GM23338 (cell line): ENCODE results near the gene DAAM1.

Experiments used
- CREB1 ChIP-seq: fragments of 250-450 bp; sonication (Bioruptor Pico); IDR thresholded peaks from 2 replicates; pipeline ENCODE4 v1.5.0; 2020; ENCODE audit warnings: low read depth, mild to moderate bottlenecking, moderate library complexity
- CTCF ChIP-seq, 2 experiments: fragments of 200-600 bp in 1 of 2; sonication (generic) in 1 of 2; conservative IDR thresholded peaks; 2 replicates each; pipeline versions ENCODE4 v1.5.1 to v1.6.1; 2016 to 2017; ENCODE audit warnings: antibody characterized with exemption in 2 of 2, low read depth in 2 of 2, mild to moderate bottlenecking in 2 of 2, moderate library complexity in 1 of 2
- EZH2 ChIP-seq: fragments of 200-600 bp; sonication (generic); IDR thresholded peaks from one replicate; pipeline ENCODE4 v1.8.0; 2017; ENCODE audit warnings: antibody characterized with exemption, mild to moderate bottlenecking, low read depth; ENCODE audit not compliant: unreplicated experiment
- EZH2phosphoT487 ChIP-seq: fragments of 200-600 bp; sonication (generic); IDR thresholded peaks from one replicate; pipeline ENCODE4 v1.8.1; 2018; ENCODE audit warnings: antibody characterized with exemption; ENCODE audit not compliant: unreplicated experiment
- JUNB ChIP-seq: IDR thresholded peaks from one replicate; pipeline ENCODE4 v1.6.1; 2016; ENCODE audit warnings: antibody characterized with exemption; ENCODE audit not compliant: unreplicated experiment
- NANOG ChIP-seq: IDR thresholded peaks from 2 replicates; pipeline ENCODE4 v1.6.1; 2016; ENCODE audit warnings: antibody characterized with exemption, borderline replicate concordance
- POLR2AphosphoS5 ChIP-seq: IDR thresholded peaks from 2 replicates; pipeline ENCODE4 v1.6.1; 2016; ENCODE audit warnings: antibody characterized with exemption, low read depth
- REST ChIP-seq: IDR thresholded peaks from one replicate; pipeline ENCODE4 v1.6.1; 2018; ENCODE audit warnings: antibody characterized with exemption; ENCODE audit not compliant: unreplicated experiment
- STAT1 ChIP-seq: IDR thresholded peaks from one replicate; pipeline ENCODE4 v1.6.1; 2016; ENCODE audit warnings: antibody characterized with exemption; ENCODE audit not compliant: unreplicated experiment
- ZNF114 ChIP-seq: fragments of 250-450 bp; sonication (Bioruptor Pico); IDR thresholded peaks from 2 replicates; pipeline ENCODE4 v1.5.0; 2020; ENCODE audit warnings: mild to moderate bottlenecking, moderate library complexity
- ZNF331 ChIP-seq: fragments of 250-450 bp; sonication (Bioruptor Pico); IDR thresholded peaks from 2 replicates; pipeline ENCODE4 v1.5.0; 2020; ENCODE audit warnings: low read depth, mild to moderate bottlenecking, moderate library complexity
- TF ChIP-seq, protein P1 (sequence below): IDR thresholded peaks from 2 replicates; pipeline ENCODE4 v1.6.1; 2016; ENCODE audit warnings: antibody characterized with exemption
- TF ChIP-seq, protein P2 (sequence below): fragments of 250-450 bp; sonication (Bioruptor Pico); IDR thresholded peaks from 2 replicates; pipeline ENCODE4 v1.5.0; 2020; ENCODE audit warnings: mild to moderate bottlenecking, moderate library complexity

DNA sequence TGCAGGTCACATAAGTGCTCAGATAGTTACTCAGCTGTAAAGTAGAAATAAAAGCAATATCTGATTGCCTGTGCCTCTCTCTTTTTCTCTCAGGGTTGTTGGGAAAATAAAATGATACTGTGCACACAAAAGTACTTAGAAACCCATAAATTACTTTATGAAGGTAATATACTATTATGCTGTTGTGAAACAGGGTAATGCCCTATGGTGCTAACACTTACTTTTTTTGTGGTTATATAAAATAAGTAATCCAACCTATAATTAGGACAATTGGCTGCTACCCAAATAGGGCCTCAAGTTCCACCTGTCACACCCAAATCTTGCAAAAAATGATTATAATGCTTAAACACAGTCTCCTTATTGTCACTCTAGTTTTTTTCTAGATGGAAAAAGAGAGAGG is 50.6 kb downstream of the DAAM1 start:
- TF ChIP-seq REST, result no peak
- TF ChIP-seq EZH2, result no peak
- no peak for TF ChIP-seq CTCF (conservative IDR thresholded peaks at IDR 0.05; ENCODE audit: low read depth in 2 of 2)
- TF ChIP-seq STAT1, result no peak
- TF ChIP-seq EZH2phosphoT487, result no peak
- TF ChIP-seq, protein P1, sequence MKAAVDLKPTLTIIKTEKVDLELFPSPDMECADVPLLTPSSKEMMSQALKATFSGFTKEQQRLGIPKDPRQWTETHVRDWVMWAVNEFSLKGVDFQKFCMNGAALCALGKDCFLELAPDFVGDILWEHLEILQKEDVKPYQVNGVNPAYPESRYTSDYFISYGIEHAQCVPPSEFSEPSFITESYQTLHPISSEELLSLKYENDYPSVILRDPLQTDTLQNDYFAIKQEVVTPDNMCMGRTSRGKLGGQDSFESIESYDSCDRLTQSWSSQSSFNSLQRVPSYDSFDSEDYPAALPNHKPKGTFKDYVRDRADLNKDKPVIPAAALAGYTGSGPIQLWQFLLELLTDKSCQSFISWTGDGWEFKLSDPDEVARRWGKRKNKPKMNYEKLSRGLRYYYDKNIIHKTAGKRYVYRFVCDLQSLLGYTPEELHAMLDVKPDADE, result no peak
- no peak for TF ChIP-seq NANOG
- TF ChIP-seq POLR2AphosphoS5, result no peak
- no peak for TF ChIP-seq ZNF331 (CRISPR knock-in tag)
- no peak for TF ChIP-seq JUNB
- no peak for TF ChIP-seq CREB1
- no peak for TF ChIP-seq ZNF114 (CRISPR knock-in tag)
- TF ChIP-seq, protein P2, sequence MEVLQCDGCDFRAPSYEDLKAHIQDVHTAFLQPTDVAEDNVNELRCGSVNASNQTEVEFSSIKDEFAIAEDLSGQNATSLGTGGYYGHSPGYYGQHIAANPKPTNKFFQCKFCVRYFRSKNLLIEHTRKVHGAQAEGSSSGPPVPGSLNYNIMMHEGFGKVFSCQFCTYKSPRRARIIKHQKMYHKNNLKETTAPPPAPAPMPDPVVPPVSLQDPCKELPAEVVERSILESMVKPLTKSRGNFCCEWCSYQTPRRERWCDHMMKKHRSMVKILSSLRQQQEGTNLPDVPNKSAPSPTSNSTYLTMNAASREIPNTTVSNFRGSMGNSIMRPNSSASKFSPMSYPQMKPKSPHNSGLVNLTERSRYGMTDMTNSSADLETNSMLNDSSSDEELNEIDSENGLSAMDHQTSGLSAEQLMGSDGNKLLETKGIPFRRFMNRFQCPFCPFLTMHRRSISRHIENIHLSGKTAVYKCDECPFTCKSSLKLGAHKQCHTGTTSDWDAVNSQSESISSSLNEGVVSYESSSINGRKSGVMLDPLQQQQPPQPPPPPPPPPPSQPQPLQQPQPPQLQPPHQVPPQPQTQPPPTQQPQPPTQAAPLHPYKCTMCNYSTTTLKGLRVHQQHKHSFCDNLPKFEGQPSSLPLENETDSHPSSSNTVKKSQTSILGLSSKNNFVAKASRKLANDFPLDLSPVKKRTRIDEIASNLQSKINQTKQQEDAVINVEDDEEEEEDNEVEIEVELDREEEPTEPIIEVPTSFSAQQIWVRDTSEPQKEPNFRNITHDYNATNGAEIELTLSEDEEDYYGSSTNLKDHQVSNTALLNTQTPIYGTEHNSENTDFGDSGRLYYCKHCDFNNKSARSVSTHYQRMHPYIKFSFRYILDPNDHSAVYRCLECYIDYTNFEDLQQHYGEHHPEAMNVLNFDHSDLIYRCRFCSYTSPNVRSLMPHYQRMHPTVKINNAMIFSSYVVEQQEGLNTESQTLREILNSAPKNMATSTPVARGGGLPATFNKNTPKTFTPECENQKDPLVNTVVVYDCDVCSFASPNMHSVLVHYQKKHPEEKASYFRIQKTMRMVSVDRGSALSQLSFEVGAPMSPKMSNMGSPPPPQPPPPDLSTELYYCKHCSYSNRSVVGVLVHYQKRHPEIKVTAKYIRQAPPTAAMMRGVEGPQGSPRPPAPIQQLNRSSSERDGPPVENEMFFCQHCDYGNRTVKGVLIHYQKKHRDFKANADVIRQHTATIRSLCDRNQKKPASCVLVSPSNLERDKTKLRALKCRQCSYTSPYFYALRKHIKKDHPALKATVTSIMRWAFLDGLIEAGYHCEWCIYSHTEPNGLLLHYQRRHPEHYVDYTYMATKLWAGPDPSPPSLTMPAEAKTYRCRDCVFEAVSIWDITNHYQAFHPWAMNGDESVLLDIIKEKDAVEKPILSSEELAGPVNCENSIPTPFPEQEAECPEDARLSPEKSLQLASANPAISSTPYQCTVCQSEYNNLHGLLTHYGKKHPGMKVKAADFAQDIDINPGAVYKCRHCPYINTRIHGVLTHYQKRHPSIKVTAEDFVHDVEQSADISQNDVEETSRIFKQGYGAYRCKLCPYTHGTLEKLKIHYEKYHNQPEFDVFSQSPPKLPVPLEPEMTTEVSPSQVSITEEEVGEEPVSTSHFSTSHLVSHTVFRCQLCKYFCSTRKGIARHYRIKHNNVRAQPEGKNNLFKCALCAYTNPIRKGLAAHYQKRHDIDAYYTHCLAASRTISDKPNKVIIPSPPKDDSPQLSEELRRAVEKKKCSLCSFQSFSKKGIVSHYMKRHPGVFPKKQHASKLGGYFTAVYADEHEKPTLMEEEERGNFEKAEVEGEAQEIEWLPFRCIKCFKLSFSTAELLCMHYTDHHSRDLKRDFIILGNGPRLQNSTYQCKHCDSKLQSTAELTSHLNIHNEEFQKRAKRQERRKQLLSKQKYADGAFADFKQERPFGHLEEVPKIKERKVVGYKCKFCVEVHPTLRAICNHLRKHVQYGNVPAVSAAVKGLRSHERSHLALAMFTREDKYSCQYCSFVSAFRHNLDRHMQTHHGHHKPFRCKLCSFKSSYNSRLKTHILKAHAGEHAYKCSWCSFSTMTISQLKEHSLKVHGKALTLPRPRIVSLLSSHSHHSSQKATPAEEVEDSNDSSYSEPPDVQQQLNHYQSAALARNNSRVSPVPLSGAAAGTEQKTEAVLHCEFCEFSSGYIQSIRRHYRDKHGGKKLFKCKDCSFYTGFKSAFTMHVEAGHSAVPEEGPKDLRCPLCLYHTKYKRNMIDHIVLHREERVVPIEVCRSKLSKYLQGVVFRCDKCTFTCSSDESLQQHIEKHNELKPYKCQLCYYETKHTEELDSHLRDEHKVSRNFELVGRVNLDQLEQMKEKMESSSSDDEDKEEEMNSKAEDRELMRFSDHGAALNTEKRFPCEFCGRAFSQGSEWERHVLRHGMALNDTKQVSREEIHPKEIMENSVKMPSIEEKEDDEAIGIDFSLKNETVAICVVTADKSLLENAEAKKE (CRISPR knock-in tag), result no peak
